ENCODE data around the gene PRSS12.

The PRSS12 gene

DNA sequence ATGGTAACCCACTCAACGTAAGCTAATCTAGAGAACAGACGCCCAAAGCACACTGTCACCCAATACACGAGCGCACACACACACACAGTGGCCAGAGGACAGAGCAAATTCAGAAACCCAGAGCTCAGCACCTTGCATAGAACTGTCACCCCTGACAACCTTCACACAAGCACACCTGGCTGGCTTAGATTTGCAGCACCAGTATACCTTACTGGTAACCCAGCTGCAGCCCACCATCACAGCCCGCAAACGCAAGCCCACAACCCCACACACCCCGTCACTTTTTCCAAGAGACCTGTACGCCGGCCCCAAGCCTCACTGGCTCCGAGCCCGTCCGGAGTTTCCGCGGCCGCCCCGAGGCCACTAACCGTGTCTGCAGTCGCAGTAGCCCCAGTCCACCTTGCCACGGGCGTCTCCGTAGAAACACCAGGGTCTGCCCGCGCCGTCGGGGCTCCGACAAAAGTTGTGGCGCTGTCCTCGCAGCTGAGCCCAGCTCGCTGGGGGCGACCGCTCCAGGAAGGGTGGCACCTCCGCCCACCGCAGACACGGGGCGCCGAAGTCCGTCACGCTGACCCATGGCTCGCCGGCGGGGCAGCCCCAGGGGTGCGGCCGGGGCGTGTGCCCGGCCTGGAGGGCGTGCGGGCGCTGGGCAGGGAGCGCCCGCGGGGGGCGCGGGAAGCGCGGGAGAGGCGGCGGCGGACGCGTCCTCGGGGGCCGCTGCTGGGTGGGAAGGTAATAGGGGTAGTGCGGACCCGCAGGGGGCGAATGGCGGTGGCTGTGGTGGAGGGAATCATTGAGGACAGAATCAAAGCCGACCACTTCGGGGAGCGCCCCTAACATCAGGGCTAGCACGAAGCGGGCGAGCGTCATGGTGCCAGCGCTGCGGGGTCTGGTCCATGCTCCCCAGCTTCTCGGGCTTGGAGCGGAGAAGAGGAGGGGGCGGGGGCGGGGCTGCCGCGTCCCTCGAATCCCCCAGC lies 664 bp downstream of the PRSS12 start:
- TF ChIP-seq FOXP2 (optimal IDR thresholded peaks at IDR 0.05; ENCODE audit: borderline replicate concordance, extremely low read depth, extremely low read length, insufficient read depth) = no peak
- no peak for TF ChIP-seq REST (IDR thresholded peaks at IDR 0.05; ENCODE audit: insufficient read depth in 1 of 2, low read depth in 2 of 2, low read length in 2 of 2)
- TF ChIP-seq TAF1 (IDR thresholded peaks at IDR 0.05; ENCODE audit: borderline replicate concordance, insufficient read depth, low read length) = no peak
- TF ChIP-seq POLR2AphosphoS5 (IDR thresholded peaks at IDR 0.05; ENCODE audit: low read depth, low read length) = no peak
- no peak for TF ChIP-seq SIN3A (IDR thresholded peaks at IDR 0.05; ENCODE audit: borderline replicate concordance, insufficient read depth, low read length)

GRCh38 chr4:118350961-118351360 lies 1.8 kb downstream of the PRSS12 start:
- TF ChIP-seq SIN3A (IDR thresholded peaks at IDR 0.05; ENCODE audit: borderline replicate concordance, insufficient read depth, low read length) (no peak), FOXP2 (optimal IDR thresholded peaks at IDR 0.05; ENCODE audit: borderline replicate concordance, extremely low read depth, extremely low read length, insufficient read depth) (no peak), POLR2AphosphoS5 (IDR thresholded peaks at IDR 0.05; ENCODE audit: low read depth, low read length) (no peak), TAF1 (IDR thresholded peaks at IDR 0.05; ENCODE audit: borderline replicate concordance, insufficient read depth, low read length) (no peak), REST (IDR thresholded peaks at IDR 0.05; ENCODE audit: insufficient read depth in 1 of 2, low read depth in 2 of 2, low read length in 2 of 2) (no peak)

GRCh38 chr4:118348886-118349285 lies 3.9 kb downstream of the PRSS12 start:
- TF ChIP-seq POLR2AphosphoS5 (IDR thresholded peaks at IDR 0.05; ENCODE audit: low read depth, low read length) (no peak), FOXP2 (optimal IDR thresholded peaks at IDR 0.05; ENCODE audit: borderline replicate concordance, extremely low read depth, extremely low read length, insufficient read depth) (no peak), SIN3A (IDR thresholded peaks at IDR 0.05; ENCODE audit: borderline replicate concordance, insufficient read depth, low read length) (no peak), TAF1 (IDR thresholded peaks at IDR 0.05; ENCODE audit: borderline replicate concordance, insufficient read depth, low read length) (no peak), REST (IDR thresholded peaks at IDR 0.05; ENCODE audit: insufficient read depth in 1 of 2, low read depth in 2 of 2, low read length in 2 of 2) (no peak)

DNA sequence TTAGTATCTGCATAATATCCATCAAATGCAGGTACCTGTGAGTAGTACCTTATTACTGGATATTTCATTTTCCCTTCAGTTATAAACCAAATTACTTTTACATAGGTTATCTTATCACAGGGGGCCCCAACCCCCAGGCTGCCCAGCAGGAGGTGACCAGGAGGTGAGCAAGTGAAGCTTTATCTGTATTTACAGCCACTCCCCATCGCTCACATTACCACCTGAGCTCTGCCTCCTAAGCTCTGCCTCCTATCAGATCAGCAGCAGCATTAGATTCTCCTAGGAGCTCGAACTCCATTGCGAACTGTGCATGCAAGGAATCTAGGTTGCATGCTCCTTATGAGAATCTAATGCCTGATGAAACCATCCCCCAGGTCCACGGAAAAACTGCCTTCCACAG lies 6.3 kb downstream of the PRSS12 start:
- TF ChIP-seq SIN3A (IDR thresholded peaks at IDR 0.05; ENCODE audit: borderline replicate concordance, insufficient read depth, low read length) (no peak), POLR2AphosphoS5 (IDR thresholded peaks at IDR 0.05; ENCODE audit: low read depth, low read length) (no peak), FOXP2 (optimal IDR thresholded peaks at IDR 0.05; ENCODE audit: borderline replicate concordance, extremely low read depth, extremely low read length, insufficient read depth) (no peak), REST (IDR thresholded peaks at IDR 0.05; ENCODE audit: insufficient read depth in 1 of 2, low read depth in 2 of 2, low read length in 2 of 2) (no peak), TAF1 (IDR thresholded peaks at IDR 0.05; ENCODE audit: borderline replicate concordance, insufficient read depth, low read length) (no peak)
